HuH-7 (cell line): Measurements from ENCODE around the gene TWIST2.

Experiments
- DNase-seq: peaks from one replicate; pipeline ENCODE4 v3.0.0; 2011; ENCODE audit warnings: low spot score

TWIST2 gene

DNA sequence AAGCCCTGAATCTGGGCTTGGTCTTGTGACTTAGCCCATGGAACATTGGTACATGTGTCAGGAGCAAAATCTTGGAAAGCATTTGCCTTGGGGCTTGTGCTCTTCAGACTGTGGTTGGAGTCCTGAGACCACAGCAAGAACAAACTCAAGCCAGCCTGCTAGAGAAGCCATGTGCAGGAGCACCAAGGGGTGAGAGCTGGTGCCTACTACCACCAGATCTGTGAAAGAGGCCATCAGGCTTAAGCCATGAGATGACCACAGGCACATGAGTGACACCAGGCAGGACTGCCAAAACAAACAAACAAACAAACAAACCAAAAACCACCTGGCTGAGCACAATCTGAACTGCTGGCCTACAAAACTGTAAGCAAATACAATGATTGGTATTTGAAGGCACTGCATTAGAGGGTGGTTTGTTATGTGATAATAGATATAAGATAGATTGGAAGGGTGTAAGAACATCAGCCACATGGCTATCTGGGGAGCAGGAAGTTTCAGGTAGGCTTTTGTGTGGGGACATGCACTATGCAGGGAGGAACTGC, 9.0 kb upstream of the TWIST2 start:
- no peak for DNase-seq

DNA sequence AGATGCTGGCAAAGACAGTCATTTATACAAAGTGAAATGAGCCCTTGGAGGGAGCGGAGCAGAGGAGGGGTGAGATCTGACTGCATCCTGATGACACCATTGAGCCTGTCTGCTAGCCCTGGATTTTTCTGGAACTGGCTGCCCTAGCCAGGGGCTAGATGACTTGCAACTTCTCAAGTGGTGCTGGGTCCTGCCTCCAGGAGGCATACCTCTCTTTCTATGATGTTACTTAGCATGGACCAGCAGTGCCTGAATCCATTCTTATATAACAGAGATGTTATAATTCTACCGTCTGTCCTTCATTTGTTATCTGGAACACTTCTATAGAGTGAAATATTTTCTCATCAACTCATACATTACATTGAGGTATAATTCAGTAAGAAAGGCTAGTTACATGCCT, 8.5 kb upstream of the TWIST2 start:
- no peak for DNase-seq

DNA sequence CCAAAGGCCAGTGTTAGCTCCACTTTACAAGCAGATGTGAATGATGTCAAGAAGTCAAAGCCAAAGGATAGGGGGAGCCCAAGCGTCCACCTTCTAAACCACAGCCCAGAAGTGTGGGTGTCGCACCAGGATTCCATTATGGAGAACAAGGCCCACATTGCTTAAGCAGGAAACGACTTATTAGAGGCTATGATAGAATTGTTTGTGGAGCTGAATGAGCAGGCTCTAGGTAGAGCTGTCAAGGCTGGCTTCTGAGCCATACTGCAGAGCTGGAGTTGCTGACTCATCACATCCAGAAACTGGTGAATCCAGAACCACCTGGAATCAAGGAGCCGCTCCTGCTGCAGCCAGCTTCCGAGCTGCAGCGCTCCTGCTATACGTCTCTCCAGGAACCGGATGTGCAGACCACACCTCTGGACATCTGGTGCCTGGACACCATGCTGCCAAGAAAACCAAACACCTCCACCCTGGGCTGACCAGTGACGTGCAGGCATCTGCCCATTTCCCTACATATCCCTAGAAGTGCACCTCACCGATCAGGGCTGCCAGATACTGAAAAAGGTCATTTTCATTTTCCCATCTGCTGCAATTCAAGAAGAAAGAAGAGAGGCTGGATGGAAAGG, 6.2 kb upstream of the TWIST2 start:
- DNase-seq, result no peak

DNA sequence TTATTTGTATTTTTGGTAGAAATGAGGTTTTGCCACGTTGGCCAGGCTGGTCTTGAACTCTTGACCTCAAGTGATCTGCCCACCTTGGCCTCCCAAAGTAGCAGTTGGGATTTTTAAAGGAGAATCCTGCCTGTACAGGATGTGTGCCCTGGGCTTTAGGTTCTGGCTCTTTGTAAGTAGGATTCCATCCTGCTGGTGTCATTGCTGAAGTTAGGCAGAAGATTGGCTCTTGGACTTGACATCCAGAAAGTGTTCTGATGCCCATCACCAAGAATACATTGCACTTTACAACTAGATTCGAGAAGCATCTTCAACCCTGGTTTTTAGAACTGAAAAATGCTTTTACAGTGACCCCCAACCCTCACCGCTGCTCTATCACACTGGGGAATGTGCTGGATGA, 4.4 kb upstream of the TWIST2 start:
- DNase-seq, result no peak

DNA sequence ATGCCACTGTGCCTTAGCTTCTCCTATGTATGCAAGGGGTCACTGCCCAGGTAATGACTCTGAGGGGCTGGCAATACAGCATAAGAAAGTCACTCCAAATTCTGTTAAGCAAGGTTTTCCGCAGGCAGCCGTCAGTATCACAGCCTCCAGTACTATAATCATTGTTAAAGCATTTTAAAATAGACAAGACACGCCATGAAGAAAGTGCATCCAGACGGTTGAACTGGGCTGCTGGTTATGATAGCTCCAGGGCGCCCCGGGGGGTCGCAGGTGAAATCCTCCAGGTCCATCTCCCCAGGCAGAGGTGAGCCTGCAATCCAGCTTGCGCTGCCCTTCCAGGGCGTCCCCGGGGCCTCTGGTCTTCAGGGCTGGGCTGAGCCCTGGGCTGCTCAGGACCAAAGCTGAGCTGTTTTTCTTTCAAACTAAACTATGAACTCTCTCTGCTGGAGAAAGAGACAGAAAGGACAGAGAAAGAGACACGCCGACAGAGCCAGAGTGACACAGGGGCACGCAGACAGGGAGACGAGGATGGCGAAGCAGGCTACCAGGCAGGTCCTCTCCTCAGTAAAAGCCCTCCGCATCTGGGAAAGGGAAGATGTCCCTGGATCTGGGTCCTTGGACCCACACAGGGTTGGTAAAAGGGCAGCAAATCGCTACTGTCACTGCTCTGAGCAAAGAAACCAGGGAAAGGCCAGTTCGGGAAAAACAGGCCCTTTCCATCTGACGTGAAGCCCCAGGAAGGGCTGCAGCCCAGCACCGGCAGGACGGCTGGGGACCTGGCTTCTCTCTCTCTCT, 2.1 kb upstream of the TWIST2 start:
- no peak for DNase-seq

DNA sequence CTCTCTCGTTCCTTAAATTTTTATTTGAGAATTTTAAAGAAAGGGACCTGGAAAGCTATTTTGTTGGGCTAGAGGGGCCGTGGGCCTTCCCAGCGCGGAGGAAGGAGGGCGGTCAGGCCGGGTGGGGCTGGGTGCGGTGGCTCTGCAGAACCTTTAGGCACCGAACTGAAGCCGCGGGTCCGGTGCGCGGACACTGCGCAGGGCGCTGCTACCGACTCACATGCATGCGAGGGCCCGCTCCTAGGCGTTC, 1.6 kb upstream of the TWIST2 start:
- DNase-seq, result no peak

DNA sequence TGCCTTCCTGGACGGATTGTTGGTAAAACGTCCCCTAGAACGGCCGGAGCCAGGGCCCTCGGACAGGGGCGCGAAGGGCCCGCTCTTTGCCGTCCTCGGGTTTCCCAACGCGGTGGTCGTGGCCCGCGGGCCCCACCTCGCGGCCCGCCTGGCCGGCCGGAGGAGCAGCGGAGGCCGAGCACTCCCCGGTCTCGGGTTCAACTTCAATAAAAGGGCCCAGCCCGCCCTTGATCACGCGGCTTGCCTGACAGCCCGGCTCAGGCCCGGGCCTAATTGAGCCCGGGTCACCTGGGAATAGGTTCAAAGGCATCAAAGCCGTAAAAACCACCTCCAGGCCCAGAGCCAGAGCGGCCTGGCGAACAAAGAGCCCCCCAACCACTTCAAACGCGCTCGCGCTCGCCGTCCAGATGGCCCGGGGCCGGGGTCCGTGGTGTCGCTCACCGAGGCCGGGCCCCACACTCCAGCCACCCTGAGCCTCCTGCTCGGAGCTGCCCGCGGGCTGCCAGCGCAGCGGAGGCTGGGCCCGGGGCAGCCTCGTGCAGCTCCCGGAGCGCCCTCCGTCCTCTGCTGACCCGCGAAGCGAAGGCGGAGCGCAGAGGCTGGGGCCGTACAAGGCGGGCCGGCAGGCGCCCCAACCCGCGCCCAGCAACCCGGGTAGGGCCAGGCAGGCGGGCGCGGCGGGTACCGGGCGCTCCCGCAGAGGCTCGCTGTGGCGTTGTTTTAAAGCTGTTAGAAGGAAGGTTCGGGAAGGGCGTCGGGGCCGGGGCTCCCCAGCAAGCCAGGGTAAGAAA, 1.1 kb upstream of the TWIST2 start:
- DNase-seq, result no peak

DNA sequence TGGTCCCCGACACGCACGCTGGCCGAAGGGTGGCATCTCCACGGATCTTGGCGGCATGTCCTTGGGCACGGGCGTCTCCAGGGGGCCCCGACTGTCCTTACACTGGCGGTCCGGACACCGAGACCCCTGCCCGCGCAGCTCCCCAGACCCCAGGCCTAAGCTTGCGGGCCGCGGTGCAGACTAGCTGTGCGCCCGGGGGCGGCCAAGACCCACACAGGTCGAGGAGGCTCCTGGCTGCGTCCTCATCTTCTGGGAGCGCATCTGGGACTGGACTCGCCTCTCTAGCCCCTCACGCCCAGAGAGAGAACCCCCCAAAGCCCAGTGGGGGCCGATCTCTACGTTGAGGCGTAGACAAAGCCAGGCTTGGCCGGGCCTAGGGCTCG, 475 bp upstream of the TWIST2 start:
- no peak for DNase-seq

DNA sequence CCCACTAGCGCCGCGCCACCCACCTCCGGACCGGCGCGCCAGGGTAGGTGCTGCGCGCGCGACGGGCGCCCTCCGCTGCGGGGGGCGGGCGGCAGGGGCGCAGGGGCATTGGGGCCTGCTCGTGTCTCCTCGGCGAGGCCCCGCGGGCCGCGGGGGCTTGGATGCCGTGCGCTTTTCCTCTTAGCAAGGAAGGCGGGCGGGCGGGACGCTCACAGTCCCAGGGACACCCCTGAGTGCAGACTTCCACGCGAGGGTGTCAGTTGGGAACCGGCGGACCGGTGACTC, 748 bp downstream of the TWIST2 start:
- no peak for DNase-seq

DNA sequence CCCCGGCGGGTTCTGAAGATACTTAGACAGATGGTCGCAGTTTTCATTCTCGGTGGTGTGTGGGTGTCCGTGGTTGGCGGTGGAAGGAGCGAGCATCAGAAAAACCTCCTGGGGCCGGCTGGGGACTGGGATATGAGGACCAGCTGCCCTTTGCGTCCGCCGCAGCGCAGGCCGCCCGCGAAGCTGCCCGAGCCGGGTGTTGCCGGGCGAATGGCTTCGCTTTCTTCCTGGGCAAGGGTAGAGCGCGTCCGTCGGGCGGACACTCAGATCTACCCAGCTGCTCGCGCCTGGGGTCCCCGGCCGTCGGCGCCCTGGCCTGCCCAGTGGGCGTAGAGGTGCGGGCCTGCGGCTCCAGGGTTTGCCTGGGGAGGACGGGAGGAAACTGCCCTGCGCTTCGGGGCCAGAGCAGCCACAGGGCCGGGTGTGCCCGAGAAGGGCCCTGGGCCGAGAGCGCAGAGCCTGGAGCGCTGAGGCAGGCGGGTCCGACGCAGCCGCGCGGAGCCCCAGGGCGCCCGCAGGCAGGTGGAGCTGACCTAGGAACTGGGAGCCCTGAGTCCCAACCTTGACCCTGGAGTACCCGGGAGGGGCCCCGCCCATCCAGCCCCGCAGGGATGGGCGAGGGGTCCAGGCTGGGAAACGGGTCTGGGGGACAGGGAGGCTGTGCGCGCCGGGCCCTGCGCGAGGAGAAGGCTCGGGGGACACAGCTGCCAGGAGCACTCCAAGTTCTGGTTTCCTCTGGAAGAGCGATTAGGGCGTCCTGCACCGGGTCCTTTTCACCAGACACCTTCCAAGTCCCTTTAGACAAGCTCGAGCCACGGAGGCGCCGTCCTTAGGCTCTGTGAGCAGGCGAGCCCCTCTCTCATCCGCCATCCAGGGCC, 1.3 kb downstream of the TWIST2 start:
- no peak for DNase-seq

DNA sequence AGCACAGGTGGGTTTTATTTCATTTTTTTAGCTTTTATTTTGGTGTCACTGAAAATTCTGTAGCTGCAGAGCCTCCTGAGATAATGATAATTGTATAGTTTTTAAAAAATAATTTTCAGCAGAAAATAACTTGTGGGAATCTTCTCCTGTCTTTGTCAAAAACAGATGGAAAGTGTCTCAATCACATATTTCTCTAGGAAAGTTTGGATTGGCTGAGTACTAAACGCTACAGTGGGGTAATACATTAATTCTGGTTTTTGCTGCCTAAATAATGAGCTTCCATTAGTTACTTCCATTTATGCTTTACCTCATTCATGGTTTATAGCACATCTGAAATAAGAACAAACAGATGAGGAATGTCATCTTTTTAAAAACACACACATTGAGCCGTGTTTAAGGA, 2.2 kb downstream of the TWIST2 start:
- no peak for DNase-seq

DNA sequence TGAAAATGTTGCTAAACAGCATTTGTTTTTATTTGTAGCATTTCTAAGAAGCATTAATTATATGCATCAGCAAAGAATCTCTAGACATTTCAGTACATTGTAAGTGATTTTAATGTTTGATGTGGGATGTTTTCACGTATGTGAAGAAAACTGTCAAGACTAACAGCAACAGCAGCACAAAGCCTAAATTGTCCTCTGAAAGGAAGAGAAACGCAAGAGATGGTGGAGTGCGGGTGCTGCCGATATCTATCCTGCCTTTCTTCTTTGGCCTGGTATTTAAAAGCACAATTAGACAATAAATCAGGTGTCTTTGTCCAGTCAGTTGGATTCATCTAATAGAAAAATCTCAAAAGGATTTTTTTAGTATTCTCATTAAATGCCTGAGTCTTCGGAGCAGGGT, 3.1 kb downstream of the TWIST2 start:
- DNase-seq, result no peak

DNA sequence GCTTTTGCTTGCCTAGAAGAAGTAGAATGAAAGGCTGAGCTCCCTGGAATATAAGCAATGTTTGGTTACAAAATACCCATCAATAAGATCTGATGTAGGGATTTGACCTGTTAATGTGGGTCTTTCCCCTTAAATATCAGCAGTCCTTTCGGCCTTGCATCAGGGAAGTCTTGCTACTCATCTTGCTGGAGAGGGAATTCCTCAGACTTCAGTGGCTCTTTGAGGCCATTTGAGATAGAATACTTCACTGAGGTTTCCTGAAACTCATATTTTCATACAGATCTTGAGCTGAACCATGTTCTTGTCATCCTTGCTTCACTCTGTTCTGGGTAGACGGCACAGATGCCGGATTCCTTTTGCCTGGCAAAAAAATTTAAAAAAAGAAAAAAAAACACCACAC, 3.9 kb downstream of the TWIST2 start:
- DNase-seq, result no peak

DNA sequence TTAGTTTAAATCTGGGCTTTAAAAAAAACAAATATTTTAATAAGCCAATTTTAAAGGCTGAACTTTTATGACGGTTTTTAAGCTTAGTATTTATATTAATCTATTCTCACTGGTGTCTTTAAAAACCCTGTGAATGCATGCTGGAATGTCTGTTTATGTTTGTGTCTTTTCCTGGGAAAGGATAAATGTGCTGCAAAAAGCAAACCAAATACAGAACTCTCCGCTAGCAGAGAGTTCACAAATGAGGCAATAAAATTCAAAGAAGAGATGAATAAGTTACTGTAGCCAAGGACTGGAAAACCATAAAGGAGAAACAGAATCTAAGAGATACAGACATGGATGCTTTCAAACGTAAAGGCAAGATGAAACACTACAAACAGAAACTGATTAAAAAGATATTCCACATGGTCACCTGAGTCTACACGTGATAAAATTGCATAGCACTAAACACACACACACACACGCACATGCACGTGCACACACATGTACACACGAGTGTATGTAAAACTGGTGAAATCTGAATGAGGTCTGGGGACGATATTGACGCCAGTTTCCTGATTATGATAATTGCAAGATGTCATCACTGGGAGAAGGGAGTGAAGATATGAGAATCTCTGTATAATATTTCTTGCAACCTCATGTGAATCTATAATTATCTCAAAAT, 4.5 kb downstream of the TWIST2 start:
- DNase-seq, result no peak

DNA sequence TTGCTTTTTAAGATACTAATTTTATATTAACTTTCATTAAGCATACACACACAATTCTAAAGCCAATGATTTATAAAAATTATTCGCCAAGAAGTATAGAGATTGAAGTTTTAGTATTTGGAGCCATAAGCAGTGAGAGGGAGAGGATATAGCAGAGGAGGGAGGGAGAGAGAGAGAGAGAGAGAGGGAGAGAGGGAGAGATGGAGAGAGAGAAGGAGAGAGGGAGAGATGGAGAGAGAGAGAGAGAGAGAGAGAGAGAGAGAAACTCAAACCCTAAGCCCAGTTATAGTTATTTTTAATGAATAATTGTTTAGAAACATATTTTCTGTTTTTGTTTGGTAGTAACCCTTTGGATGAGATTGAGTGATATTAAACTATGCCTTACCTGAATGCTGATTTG, 5.3 kb downstream of the TWIST2 start:
- no peak for DNase-seq

DNA sequence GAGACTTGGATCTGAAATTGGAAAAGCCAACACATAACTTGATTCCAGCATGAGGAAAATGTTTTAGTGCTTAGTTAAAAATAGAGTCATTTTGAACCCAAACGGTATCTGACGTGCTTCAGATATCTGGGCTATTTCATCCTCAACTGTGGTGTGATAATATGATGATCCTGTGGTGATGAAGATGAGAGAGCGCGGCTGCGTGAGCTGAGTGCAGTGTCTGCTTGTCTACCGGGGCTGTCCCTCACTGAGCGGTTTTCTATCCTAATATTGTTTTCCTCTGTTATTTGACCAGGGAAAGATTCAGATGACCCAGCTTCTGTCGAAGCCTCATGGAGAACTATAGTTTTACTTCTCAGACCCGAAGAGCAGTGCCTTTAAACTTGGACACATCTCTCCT, 5.8 kb downstream of the TWIST2 start:
- no peak for DNase-seq

DNA sequence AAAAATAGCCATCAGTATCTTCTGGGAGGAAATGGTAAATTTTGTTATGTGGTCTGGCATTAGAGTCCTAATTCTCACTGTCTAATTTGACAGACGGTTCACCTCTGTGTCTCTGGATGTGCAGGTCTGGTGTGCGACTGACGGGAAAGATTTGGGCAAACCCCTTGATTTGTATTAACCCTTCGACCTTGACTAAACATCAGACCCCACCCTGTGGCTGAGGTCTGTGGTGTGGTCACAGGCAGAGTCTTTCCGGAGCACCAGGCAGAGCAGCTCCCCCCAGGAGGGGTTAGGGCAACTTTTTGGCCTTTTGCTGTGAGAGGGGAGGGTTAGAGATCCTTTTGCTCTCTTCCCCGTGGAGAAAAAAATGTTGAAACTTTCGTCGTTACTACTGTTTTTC, 6.4 kb downstream of the TWIST2 start:
- DNase-seq, result no peak

DNA sequence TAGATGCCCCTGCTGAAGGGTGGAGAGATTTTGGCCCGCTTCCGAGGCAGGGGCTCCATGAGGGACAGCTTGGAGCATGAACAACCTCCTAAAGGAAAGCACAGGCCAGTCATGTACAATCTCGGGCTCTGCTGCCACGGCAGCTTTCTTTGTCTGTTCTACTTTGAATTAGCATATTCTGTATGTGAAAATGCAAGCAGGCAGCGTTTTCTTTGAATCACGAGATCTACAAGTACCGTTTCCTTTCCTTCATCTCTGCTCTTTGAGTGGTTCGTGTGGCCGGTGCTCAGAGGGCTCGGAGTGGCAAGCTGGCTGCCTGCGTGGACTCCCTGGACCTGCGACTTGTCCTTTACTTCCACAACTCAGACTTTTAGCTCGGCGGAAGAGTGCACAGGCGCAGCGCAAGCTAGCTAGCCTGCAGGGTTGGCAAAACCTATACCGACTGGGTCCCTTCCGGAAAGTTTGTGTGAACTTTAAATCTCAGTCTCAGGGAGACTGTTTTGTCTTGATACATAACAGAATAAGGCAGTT, 6.9 kb downstream of the TWIST2 start:
- no peak for DNase-seq

DNA sequence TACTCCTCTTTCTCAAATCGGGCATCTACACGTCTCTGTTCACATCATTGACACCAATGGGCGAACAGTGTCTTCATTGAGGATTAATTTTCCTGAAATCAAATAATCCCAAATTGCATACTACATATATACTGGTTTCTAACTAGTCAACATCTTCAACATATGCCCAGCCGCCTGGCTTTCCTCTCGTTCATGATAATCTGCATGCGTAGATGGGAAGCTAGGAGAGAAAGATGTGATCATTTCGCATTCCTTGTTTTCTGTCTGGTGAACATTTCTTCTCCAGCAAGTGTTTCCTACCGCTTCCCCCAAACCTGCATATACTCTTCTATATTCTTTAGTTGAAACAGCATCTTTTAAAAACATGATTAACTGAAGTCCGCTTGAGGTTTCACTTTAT, 7.4 kb downstream of the TWIST2 start:
- DNase-seq, result no peak

DNA sequence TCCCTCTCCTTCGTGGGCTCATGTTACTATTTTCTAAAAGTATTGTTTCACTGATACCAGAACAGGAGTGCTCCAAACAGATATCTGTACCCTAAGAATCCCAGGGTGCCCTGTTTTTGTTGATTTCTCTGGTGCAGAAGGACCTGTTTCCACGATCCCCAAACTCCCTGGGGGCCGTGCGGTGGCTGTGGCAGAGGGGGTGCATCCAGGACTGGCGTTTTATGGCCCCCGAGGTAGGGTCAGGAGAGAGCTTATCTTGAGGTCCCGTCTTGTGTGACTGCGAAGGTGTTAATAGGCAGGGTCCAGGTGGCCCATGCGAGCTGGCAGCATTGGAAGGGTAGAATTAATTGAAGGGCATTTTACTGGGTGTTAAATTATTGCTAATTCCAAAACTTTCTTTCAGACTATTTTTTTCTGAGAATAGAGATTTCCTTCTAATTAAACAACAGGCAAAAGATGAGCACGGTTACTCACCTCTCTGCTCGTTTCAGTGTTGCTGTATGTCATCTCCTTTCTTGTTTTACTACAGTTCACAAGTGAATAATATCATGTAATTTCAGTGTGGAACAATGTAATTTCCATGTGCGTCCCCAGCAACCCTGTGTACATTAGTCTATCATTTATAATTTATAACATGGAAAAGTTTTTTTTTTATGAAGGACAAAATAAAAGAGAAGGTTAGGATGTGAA, 8.2 kb downstream of the TWIST2 start:
- no peak for DNase-seq
